ENCODE results near the gene CLIP3. TPM values are rescaled to one million over a fixed set of nuclear protein-coding genes. Genes with fewer than 3 reads are reported as not detected.
A peak's percentile ranks its signal among the peaks of the same experiment; 100 is the strongest.

Gene CLIP3
- total and polyA plus RNA-seq, 2 of the 13 experiments (the other 11 are each of a cell fraction or from before 2014, with no cell fraction given), result 0.15 to 1.2 TPM

- TF ChIP-seq REL (CRISPR knock-in tag; conservative IDR thresholded peaks at IDR 0.05) (no peak), ZNF747 (CRISPR knock-in tag; IDR thresholded peaks at IDR 0.05; ENCODE audit: borderline replicate concordance) (0 out of 2 replicates have a peak, but pooled peaks have one; percentile 39), SCMH1 (CRISPR knock-in tag; IDR thresholded peaks at IDR 0.05; ENCODE audit: borderline replicate concordance) (no peak), SP140L (CRISPR knock-in tag; IDR thresholded peaks at IDR 0.05; ENCODE audit: borderline replicate concordance) (no peak), ZSCAN31 (CRISPR knock-in tag; IDR thresholded peaks at IDR 0.05; ENCODE audit: low read depth) (peak; percentile 33; the same call in 1 of the 2 replicates), ZFP37 (CRISPR knock-in tag; IDR thresholded peaks at IDR 0.05; ENCODE audit: borderline replicate concordance) (peak; percentile 51; the same call in 1 of the 2 replicates), PCBP1 (IDR thresholded peaks at IDR 0.05; ENCODE audit: borderline replicate concordance, low read depth, low read length) (no peak), GATAD1 (CRISPR knock-in tag; IDR thresholded peaks at IDR 0.05) (0 out of 2 replicates have a peak, but pooled peaks have one; percentile 18), ZNF160 (CRISPR knock-in tag; IDR thresholded peaks at IDR 0.05) (no peak), MIER2 (CRISPR knock-in tag; IDR thresholded peaks at IDR 0.05) (peak; percentile 95), ZNF772 (CRISPR knock-in tag; IDR thresholded peaks at IDR 0.05) (peak; percentile 56; the same call in 1 of the 2 replicates), ZNF557 (CRISPR knock-in tag; IDR thresholded peaks at IDR 0.05) (no peak), KLF6 (CRISPR knock-in tag; IDR thresholded peaks at IDR 0.05) (0 out of 2 replicates have a peak, but pooled peaks have one; percentile 51), SRF (IDR thresholded peaks at IDR 0.05; ENCODE audit: low read depth, low read length) (no peak), SAP130 (CRISPR knock-in tag; IDR thresholded peaks at IDR 0.05; ENCODE audit: low read depth) (peak; percentile 53; the same call in 1 of the 2 replicates), ZSCAN9 (CRISPR knock-in tag; IDR thresholded peaks at IDR 0.05; ENCODE audit: borderline replicate concordance) (peak; percentile 85), SKI (IDR thresholded peaks at IDR 0.05; ENCODE audit: partially characterized antibody) (no peak), ZNF124 (CRISPR knock-in tag; IDR thresholded peaks at IDR 0.05) (no peak), KLF12 (CRISPR knock-in tag; IDR thresholded peaks at IDR 0.05; ENCODE audit: borderline replicate concordance) (no peak), EZH2 (conservative IDR thresholded peaks at IDR 0.05; ENCODE audit: low read depth, low read length) (no peak), ZNF331 (CRISPR knock-in tag; IDR thresholded peaks at IDR 0.05) (0 out of 2 replicates have a peak, but pooled peaks have one; percentile 20), KDM4B (CRISPR knock-in tag; IDR thresholded peaks at IDR 0.05) (0 out of 2 replicates have a peak, but pooled peaks have one; percentile 44)
- TF ChIP-seq, protein P1, sequence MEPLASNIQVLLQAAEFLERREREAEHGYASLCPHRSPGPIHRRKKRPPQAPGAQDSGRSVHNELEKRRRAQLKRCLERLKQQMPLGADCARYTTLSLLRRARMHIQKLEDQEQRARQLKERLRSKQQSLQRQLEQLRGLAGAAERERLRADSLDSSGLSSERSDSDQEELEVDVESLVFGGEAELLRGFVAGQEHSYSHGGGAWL (CRISPR knock-in tag; IDR thresholded peaks at IDR 0.05), result peak; percentile 41; the same call in 1 of the 2 replicates
- TF ChIP-seq, protein P2, sequence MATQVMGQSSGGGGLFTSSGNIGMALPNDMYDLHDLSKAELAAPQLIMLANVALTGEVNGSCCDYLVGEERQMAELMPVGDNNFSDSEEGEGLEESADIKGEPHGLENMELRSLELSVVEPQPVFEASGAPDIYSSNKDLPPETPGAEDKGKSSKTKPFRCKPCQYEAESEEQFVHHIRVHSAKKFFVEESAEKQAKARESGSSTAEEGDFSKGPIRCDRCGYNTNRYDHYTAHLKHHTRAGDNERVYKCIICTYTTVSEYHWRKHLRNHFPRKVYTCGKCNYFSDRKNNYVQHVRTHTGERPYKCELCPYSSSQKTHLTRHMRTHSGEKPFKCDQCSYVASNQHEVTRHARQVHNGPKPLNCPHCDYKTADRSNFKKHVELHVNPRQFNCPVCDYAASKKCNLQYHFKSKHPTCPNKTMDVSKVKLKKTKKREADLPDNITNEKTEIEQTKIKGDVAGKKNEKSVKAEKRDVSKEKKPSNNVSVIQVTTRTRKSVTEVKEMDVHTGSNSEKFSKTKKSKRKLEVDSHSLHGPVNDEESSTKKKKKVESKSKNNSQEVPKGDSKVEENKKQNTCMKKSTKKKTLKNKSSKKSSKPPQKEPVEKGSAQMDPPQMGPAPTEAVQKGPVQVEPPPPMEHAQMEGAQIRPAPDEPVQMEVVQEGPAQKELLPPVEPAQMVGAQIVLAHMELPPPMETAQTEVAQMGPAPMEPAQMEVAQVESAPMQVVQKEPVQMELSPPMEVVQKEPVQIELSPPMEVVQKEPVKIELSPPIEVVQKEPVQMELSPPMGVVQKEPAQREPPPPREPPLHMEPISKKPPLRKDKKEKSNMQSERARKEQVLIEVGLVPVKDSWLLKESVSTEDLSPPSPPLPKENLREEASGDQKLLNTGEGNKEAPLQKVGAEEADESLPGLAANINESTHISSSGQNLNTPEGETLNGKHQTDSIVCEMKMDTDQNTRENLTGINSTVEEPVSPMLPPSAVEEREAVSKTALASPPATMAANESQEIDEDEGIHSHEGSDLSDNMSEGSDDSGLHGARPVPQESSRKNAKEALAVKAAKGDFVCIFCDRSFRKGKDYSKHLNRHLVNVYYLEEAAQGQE (IDR thresholded peaks at IDR 0.05; ENCODE audit: borderline replicate concordance in 1 of 2, low read depth in 1 of 2, low read length in 2 of 2), result peak; percentile 94 to 98
- TF ChIP-seq, protein P3, sequence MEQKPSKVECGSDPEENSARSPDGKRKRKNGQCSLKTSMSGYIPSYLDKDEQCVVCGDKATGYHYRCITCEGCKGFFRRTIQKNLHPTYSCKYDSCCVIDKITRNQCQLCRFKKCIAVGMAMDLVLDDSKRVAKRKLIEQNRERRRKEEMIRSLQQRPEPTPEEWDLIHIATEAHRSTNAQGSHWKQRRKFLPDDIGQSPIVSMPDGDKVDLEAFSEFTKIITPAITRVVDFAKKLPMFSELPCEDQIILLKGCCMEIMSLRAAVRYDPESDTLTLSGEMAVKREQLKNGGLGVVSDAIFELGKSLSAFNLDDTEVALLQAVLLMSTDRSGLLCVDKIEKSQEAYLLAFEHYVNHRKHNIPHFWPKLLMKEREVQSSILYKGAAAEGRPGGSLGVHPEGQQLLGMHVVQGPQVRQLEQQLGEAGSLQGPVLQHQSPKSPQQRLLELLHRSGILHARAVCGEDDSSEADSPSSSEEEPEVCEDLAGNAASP (CRISPR knock-in tag; IDR thresholded peaks at IDR 0.05; ENCODE audit: borderline replicate concordance), result 0 out of 2 replicates have a peak, but pooled peaks have one; percentile 26
These were observed 57.0 kb downstream of the CLIP3 start (continued) for GRCh38 chr19:35975608-35976214.

All from HepG2 (cell line).